ENCODE measurements around the gene LRP11.
"Not testable (repeated sequence)": the region's sequence is repeated elsewhere in the genome, so short reads cannot be mapped to it uniquely, and the experiment has no call there.

The LRP11 gene

DNA sequence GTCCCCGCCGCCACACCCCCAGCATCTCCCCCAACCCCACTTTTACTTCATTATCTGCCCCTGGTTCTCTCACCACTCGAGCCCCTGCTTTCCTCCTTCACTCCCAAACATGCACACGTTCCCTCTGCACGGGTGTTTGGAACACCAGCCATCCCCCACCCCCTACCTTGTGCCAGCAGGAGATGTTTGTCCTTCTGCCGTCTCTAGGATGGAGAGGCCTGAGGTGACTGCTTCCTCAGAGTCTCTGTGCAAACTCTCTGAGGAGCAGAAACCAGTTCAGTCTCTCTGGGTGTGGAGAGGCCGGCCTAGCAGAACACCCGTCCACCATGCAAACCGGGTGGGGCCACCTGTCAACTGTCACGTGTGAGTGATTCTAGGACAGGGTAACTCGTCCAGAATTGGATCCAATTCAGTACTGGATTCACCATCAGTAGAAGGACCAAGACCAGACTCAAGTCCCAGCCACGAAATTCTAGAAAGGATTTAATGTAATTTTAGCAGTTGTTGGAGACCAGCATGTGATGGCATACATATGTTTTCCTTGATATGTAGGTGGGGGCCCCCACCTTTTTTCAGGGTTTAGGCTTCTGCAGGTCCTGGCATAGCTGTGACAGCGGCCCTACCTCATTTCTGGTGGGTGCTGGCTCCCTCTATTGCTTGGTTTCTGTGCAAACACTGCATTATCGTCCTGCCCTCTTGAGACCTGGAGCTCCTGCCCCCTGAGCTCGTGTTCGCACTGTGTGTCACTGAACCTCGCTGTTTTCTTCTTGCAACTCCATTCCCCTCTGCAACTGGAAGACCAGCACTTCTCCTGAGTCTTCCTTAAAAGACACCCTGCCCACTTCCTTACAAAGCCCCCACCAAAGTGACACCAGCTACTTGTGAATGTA, 33.9 kb upstream of the LRP11 start, which contains the start of gene RAET1E:
RAET1E (minus strand) TSS at position 259 of the 890 bp plus-strand sequence. CDS start 7,212 bp downstream, outside the sequence.
- peaks cover 14 to 41% (median 38%) of the 10 kb centered on the region in 5 donors for H3K4me1 ChIP-seq (ENCODE audit: control insufficient read depth in 5 of 5, insufficient read depth in 5 of 5, low read length in 5 of 5)
- peak within 1 kb of the TSS in 2 of 5 donors; percentile 26 to 49 for H3K9ac ChIP-seq (ENCODE audit: low read length in 5 of 5)
- H3K36me3 ChIP-seq (ENCODE audit: control insufficient read depth in 5 of 5, insufficient read depth in 5 of 5, low read length in 5 of 5) = no peaks in the 10 kb centered on the region
- no peaks in the 10 kb centered on the region for H3K9me3 ChIP-seq (ENCODE audit: control insufficient read depth in 5 of 5, low read length in 5 of 5)
- no peaks in the 10 kb centered on the region for H3K27me3 ChIP-seq (ENCODE audit: control insufficient read depth in 5 of 5, insufficient read depth in 4 of 5, low read length in 5 of 5)
- H3K27ac ChIP-seq (ENCODE audit: low read depth, low read length) = peak within 1 kb of the TSS; percentile 92
- H3K4me3 ChIP-seq (ENCODE audit: low read depth in 1 of 5, low read length in 5 of 5) = peak within 1 kb of the TSS; percentile 5 to 58 (median 37)

DNA sequence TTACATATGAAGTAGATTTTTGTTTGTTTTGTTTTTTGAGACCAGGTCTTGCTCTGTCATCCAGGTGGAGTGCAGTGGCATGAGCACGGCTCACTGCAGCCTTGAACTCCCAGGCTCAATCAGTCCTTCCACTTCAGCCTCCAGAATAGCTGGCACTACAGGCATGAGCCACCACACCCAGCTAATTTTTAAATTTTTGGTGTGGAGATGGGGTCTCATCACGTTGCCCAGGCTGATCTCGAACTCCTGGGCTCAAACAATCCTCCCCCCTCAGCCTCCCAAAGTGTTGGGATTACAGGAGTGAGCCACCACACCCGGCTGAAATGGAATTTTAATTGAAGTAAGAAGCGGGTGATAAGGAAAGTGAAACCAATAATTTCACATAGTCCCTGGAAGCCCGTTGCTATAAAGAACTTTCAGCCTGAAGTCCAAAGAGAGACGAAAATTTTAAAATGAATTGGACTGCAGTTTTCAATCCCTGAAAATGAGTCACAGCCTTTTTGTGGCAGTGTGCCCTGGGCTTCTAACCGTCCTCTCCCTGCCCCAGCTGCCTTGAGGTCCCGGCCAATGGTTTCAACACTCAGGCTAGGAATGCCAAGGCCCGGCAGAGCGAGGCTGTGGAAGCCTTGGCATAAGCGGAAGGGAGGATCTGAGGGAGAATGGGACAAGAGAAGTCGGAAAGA, 33.0 kb upstream of the LRP11 start:
- peak overlapping the region; percentile 5 to 58 (median 37) for H3K4me3 ChIP-seq (ENCODE audit: low read depth in 1 of 5, low read length in 5 of 5)
- H3K36me3 ChIP-seq (ENCODE audit: control insufficient read depth in 5 of 5, insufficient read depth in 5 of 5, low read length in 5 of 5) = no peaks in the 10 kb centered on the region
- peaks cover 14 to 41% (median 38%) of the 10 kb centered on the region in 5 donors for H3K4me1 ChIP-seq (ENCODE audit: control insufficient read depth in 5 of 5, insufficient read depth in 5 of 5, low read length in 5 of 5)
- H3K27ac ChIP-seq (ENCODE audit: low read depth, low read length) = peak overlapping the region; percentile 92
- H3K9me3 ChIP-seq (ENCODE audit: control insufficient read depth in 5 of 5, low read length in 5 of 5) = no peaks in the 10 kb centered on the region
- no peaks in the 10 kb centered on the region for H3K27me3 ChIP-seq (ENCODE audit: control insufficient read depth in 5 of 5, insufficient read depth in 4 of 5, low read length in 5 of 5)
- peak overlapping the region in 2 of 5 donors; percentile 26 to 49 for H3K9ac ChIP-seq (ENCODE audit: low read length in 5 of 5)

DNA sequence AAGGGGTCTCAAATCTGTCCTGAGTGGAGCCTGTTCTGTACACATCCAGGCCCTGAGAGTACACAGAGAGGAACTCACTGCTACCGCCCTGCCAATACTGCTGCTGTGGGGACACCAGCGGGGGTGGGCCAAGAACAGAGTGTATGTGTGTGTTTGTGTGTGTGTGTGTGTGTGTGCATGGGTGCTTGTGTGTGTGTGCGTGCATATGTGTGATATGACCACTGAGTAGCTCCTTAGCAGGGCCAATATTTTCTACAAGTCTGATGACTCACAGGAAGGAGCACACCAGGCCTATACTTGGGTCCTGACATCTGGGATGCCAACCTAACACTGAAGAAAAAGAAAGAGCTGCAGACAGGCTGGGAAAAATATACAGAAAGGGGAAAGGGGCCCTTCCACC, 32.3 kb upstream of the LRP11 start:
- H3K4me1 ChIP-seq (ENCODE audit: control insufficient read depth in 5 of 5, insufficient read depth in 5 of 5, low read length in 5 of 5) = peaks cover 14 to 41% (median 38%) of the 10 kb centered on the region in 5 donors
- H3K4me3 ChIP-seq (ENCODE audit: low read depth in 1 of 5, low read length in 5 of 5) = peak overlapping the region in 3 of 5 donors; percentile 37 to 58 (median 38)
- no peaks in the 10 kb centered on the region for H3K27me3 ChIP-seq (ENCODE audit: control insufficient read depth in 5 of 5, insufficient read depth in 4 of 5, low read length in 5 of 5)
- no peaks in the 10 kb centered on the region for H3K9me3 ChIP-seq (ENCODE audit: control insufficient read depth in 5 of 5, low read length in 5 of 5)
- H3K36me3 ChIP-seq (ENCODE audit: control insufficient read depth in 5 of 5, insufficient read depth in 5 of 5, low read length in 5 of 5) = no peaks in the 10 kb centered on the region
- peak overlapping the region; percentile 92 for H3K27ac ChIP-seq (ENCODE audit: low read depth, low read length)
- no peak overlapping the region for H3K9ac ChIP-seq (ENCODE audit: low read length in 5 of 5)

DNA sequence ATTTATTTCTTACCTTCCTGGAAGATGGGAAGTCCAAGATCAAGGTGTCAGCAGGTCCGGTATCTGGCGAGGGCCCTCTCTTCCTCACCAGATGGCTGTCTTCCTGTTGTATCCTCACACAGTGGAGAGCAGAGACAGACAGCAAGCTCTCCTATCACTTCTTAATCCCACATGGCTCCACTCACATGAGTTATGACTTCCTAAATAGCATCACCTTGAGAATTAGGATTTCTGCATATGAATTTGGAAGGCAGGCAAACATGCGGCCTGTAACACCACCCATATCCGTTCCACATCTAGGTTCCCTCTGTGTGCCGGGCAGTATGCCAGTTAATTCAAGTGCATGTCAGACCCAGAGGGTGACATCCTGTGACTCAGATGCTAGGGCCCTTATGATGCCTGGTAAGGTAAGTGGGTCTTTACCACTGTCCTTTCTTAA, 31.7 kb upstream of the LRP11 start:
- Histone ChIP-seq H3K9ac (ENCODE audit: low read length in 5 of 5) (peak overlapping the region in 1 of 5 donors; percentile 4), H3K4me1 (ENCODE audit: control insufficient read depth in 5 of 5, insufficient read depth in 5 of 5, low read length in 5 of 5) (peaks cover 14 to 45% (median 38%) of the 10 kb centered on the region in 5 donors), H3K27ac (ENCODE audit: low read depth, low read length) (peak overlapping the region; percentile 92), H3K36me3 (ENCODE audit: control insufficient read depth in 5 of 5, insufficient read depth in 5 of 5, low read length in 5 of 5) (no peaks in the 10 kb centered on the region), H3K9me3 (ENCODE audit: control insufficient read depth in 5 of 5, low read length in 5 of 5) (no peaks in the 10 kb centered on the region), H3K27me3 (ENCODE audit: control insufficient read depth in 5 of 5, insufficient read depth in 4 of 5, low read length in 5 of 5) (no peaks in the 10 kb centered on the region), H3K4me3 (ENCODE audit: low read depth in 1 of 5, low read length in 5 of 5) (peak overlapping the region in 1 of 5 donors; percentile 37)

DNA sequence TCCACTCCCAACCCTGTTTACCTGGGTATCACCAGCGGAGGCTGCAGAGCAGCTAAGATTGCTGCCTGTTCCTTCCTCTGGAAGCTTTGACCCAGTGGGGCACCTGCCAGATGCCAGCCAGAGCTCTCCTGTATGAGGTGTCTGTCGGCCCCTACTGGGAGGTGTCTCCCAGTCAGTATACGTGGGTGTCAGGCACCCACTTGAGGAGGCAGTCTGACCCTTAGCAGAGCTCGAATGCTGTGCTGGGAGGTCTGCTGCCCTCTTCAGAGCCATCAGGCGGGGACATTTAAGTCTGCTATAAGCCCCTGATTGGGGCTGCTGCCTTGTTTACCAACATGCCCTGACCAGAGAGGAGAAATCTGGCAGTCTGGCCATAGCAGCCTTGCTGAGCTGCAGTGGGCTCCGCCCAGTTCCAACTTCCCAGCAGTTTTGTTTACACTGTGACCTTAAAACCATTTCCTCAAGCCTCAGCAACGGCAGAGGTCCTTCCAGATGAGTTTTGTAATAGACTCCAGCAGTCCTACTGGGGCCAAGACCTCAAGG, 31.0 kb upstream of the LRP11 start:
- Histone ChIP-seq H3K9me3 (ENCODE audit: control insufficient read depth in 5 of 5, low read length in 5 of 5) (no peaks in the 10 kb centered on the region), H3K4me1 (ENCODE audit: control insufficient read depth in 5 of 5, insufficient read depth in 5 of 5, low read length in 5 of 5) (peaks cover 14 to 47% (median 38%) of the 10 kb centered on the region in 5 donors), H3K27ac (ENCODE audit: low read depth, low read length) (peak overlapping the region; percentile 92), H3K27me3 (ENCODE audit: control insufficient read depth in 5 of 5, insufficient read depth in 4 of 5, low read length in 5 of 5) (no peaks in the 10 kb centered on the region), H3K36me3 (ENCODE audit: control insufficient read depth in 5 of 5, insufficient read depth in 5 of 5, low read length in 5 of 5) (no peaks in the 10 kb centered on the region), H3K4me3 (ENCODE audit: low read depth in 1 of 5, low read length in 5 of 5) (peak overlapping the region in 2 of 5 donors; percentile 37 to 42), H3K9ac (ENCODE audit: low read length in 5 of 5) (peak overlapping the region in 3 of 5 donors; percentile 4 to 47 (median 5))

DNA sequence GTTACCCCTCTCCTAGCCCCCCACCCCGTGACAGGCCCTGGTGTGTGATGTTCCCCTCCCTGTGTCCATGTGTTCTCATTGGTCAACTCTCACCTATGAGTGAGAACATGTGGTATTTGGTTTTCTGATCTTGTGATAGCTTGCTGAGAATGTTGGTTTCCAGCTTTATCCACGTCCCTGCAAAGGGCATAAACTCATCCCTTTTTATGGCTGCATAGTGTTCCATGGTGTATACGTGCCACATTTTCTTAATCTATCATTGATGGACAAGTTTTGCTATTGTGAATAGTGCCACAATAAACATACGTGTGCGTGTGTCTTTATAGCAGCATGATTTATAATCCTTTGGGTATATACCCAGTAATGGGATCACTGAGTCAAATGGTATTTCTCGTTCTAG, 27.7 kb upstream of the LRP11 start:
- not testable (repeated sequence) for H3K9me3 ChIP-seq (ENCODE audit: control insufficient read depth in 5 of 5, low read length in 5 of 5); H3K4me3 ChIP-seq (ENCODE audit: low read depth in 1 of 5, low read length in 5 of 5); H3K9ac ChIP-seq (ENCODE audit: low read length in 5 of 5); H3K27ac ChIP-seq (ENCODE audit: low read depth, low read length); H3K27me3 ChIP-seq (ENCODE audit: control insufficient read depth in 5 of 5, insufficient read depth in 4 of 5, low read length in 5 of 5); H3K36me3 ChIP-seq (ENCODE audit: control insufficient read depth in 5 of 5, insufficient read depth in 5 of 5, low read length in 5 of 5)
- H3K4me1 ChIP-seq (ENCODE audit: control insufficient read depth in 5 of 5, insufficient read depth in 5 of 5, low read length in 5 of 5) = peaks cover 12 to 36% (median 27%) of the 10 kb centered on the region in 5 donors

DNA sequence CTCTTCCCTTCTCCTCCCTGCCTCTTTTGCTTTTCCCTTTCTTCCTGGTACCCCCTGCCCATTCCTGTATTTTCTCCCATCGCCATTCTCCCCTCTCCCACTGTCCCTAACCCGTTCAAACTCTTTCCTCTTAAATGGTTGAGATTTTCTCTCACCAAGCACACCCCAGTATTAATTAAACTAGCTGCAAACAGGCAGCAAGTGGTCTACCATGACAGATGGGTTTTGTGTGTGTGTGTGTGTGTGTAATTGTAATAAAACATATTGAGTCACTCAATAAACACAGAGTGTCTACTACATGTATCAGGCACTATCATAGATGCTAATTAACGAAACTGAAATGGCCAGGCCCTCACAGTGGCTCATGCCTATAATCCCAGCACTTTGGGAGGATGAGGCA, 27.1 kb upstream of the LRP11 start:
- no peak overlapping the region for H3K4me3 ChIP-seq (ENCODE audit: low read depth in 1 of 5, low read length in 5 of 5)
- no peak overlapping the region for H3K27ac ChIP-seq (ENCODE audit: low read depth, low read length)
- H3K9ac ChIP-seq (ENCODE audit: low read length in 5 of 5) = no peak overlapping the region
- H3K27me3 ChIP-seq (ENCODE audit: control insufficient read depth in 5 of 5, insufficient read depth in 4 of 5, low read length in 5 of 5) = no peaks in the 10 kb centered on the region
- H3K4me1 ChIP-seq (ENCODE audit: control insufficient read depth in 5 of 5, insufficient read depth in 5 of 5, low read length in 5 of 5) = peaks cover 10 to 30% (median 21%) of the 10 kb centered on the region in 5 donors
- no peaks in the 10 kb centered on the region for H3K36me3 ChIP-seq (ENCODE audit: control insufficient read depth in 5 of 5, insufficient read depth in 5 of 5, low read length in 5 of 5)
- no peaks in the 10 kb centered on the region for H3K9me3 ChIP-seq (ENCODE audit: control insufficient read depth in 5 of 5, low read length in 5 of 5)

DNA sequence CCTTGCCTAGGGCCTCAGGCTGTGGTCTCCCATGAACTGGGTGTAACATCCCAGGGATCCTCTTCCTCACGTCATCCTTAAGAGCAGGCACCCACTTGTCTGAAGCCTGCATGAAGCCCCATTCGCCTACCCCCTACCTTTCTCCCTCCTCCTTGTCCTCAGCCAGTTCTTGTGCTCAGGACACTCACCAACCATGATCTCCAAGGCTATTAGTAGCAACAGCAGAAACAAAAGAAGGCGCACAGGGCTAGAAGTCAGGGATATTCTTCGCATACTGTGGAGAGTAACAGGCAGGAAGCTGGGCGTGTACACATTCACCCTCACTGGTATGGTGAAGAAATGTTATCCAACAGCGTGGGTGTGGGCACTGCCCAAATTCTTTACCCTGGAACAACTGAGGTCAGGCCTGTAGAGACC, 26.5 kb upstream of the LRP11 start:
- Histone ChIP-seq H3K27me3 (ENCODE audit: control insufficient read depth in 5 of 5, insufficient read depth in 4 of 5, low read length in 5 of 5) (no peaks in the 10 kb centered on the region), H3K36me3 (ENCODE audit: control insufficient read depth in 5 of 5, insufficient read depth in 5 of 5, low read length in 5 of 5) (no peaks in the 10 kb centered on the region), H3K9me3 (ENCODE audit: control insufficient read depth in 5 of 5, low read length in 5 of 5) (no peaks in the 10 kb centered on the region), H3K9ac (ENCODE audit: low read length in 5 of 5) (no peak overlapping the region), H3K4me3 (ENCODE audit: low read depth in 1 of 5, low read length in 5 of 5) (no peak overlapping the region), H3K4me1 (ENCODE audit: control insufficient read depth in 5 of 5, insufficient read depth in 5 of 5, low read length in 5 of 5) (peaks cover 4 to 24% (median 15%) of the 10 kb centered on the region in 5 donors), H3K27ac (ENCODE audit: low read depth, low read length) (no peak overlapping the region)

DNA sequence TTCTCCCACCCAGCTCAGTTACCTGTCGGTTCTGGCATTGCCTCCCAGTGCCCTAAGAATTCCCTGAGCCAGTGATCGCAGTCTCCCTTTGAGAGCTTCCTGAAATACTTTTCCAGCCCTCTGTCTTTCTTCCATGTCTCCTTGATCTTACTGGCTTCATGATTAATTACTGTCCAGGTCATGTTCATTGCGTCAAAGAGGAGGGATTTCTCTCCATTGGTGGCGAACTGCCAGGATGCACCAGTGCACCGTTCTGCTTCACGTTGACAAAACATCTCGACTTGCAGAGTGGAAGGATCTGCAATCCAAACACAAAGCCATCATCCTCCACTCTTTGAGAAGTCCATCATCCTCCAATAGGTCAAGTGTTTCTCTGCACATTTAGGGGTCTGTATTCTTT, 25.2 kb upstream of the LRP11 start:
- H3K27me3 ChIP-seq (ENCODE audit: control insufficient read depth in 5 of 5, insufficient read depth in 4 of 5, low read length in 5 of 5) = no peaks in the 10 kb centered on the region
- H3K9me3 ChIP-seq (ENCODE audit: control insufficient read depth in 5 of 5, low read length in 5 of 5) = no peaks in the 10 kb centered on the region
- peaks cover 0 to 15% (median 5%) of the 10 kb centered on the region in 5 donors for H3K4me1 ChIP-seq (ENCODE audit: control insufficient read depth in 5 of 5, insufficient read depth in 5 of 5, low read length in 5 of 5)
- H3K4me3 ChIP-seq (ENCODE audit: low read depth in 1 of 5, low read length in 5 of 5) = no peak overlapping the region
- no peak overlapping the region for H3K27ac ChIP-seq (ENCODE audit: low read depth, low read length)
- no peak overlapping the region for H3K9ac ChIP-seq (ENCODE audit: low read length in 5 of 5)
- H3K36me3 ChIP-seq (ENCODE audit: control insufficient read depth in 5 of 5, insufficient read depth in 5 of 5, low read length in 5 of 5) = no peaks in the 10 kb centered on the region
